NCI-H345 treated with DMSO at 0.1 percent for 48 hours (cell line): ENCODE results near the gene PPP1R3D.
"Not testable (repeated sequence)": the region's sequence is repeated elsewhere in the genome, so short reads cannot be mapped to it uniquely, and the experiment has no call there.

Experiments
- DNase-seq: peaks from one replicate; lab custom pipeline; 2025; ENCODE audit not compliant: unreplicated experiment; lab: John Stamatoyannopoulos, UW

Gene PPP1R3D

GRCh38 chr20:59940129-59940955 is at the start of gene PPP1R3D, which contains the start of gene FAM217B:
PPP1R3D (minus strand) TSS chr20:59940305; CDS start chr20:59939931, 374 bp downstream.
FAM217B (plus strand) TSS chr20:59940389; CDS start chr20:59943944, 3,555 bp downstream.
- peak; percentile 87 for DNase-seq

DNA sequence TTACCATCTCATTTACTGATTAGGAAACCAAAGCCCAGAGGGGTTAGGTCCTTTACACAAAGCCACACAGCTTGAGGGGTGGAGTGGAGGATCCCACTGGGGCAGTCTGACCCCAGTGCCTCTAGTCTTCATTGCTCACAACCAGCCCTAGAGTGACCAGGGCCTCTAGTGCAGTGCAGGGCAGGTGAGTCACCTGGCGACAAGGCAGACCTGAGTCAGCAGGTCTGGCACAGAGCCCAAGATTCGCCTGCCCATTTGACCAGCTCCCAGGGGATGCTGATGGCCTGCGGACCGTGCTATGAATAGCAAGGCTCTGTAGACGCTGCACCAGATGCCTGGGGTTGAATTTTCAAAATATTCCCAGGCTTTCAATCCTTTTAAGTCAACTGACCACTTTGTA is 48.0 kb upstream of the PPP1R3D start:
- DNase-seq = no peak

GRCh38 chr20:59987135-59987534 is 47.0 kb upstream of the PPP1R3D start:
- DNase-seq = no peak

DNA sequence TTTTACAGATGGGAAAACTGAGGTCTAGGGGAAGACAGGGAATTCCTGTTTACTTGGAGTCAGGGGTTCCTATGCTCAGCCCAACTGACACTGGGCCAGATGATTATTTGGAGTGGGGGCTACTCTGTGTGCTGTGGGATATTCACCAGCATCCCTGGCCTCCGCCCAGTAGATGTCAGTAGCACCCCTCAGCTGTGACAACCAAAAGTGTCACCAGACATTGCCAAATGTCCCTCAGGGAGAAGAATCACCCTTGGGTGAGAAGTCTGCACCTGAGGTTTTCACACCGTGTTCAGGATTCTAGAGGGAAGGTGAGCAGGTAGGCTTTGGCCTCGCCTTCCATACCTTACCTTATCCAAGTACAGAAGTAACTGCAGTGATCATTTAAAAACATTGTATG is 45.8 kb upstream of the PPP1R3D start:
- no peak for DNase-seq

DNA sequence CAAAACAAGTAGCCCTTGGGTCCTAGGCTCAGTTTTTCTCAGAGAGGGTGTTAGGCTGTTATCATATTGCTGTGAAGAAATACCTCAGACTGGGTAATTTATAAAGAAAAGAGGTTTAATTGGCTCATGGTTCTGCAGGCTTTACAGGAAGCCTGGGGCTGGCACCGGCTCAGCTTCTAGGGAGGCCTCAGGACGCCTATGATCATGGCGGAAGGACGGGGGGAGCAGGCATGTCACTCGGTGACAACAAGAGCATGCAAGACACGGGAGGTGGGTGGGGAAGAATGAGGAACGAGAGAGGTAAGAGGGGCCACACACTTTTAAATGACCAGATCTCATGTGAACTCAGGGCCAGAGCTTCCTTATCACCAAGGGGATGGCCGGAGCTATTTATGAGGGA is 45.1 kb upstream of the PPP1R3D start:
- DNase-seq = no peak

DNA sequence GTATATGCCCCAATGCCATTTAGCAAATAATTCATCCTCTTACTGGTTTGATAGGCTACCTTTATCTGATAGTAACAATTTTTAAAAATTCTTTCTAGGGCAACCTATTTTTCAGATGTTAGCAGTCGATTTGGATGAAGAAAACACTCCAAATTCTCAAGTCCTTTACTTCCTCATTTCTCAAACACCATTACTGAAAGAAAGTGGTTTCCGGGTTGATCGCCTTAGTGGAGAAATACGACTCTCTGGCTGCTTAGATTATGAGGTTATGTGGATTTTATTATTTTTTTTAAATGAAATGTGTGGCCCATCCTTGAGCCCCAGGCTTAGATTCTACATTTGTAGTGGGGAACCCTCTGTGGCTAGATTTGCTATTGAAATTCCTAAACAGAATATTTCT is 44.4 kb upstream of the PPP1R3D start:
- no peak for DNase-seq

DNA sequence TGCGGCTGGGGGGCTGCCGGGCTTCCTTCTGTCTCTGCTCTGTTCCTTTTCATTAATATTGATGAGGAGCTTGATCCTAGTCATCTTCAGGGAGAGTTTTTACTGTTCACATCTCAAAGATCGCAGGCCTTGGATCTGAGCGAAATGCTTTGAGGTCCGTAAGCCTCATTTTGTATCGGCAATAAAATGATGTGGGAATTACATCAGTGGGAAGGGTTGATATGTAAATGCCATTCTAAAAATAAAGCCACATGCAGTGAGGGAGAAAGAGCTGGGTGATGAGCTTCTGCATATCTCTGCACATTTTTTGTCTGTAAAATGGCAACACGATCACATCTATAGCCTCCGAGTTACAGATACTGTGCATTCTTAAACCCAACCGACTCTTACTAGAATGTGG is 43.0 kb upstream of the PPP1R3D start:
- no peak for DNase-seq

- DNase-seq = no peak
Observed at GRCh38 chr20:59977086-59977485, 37.0 kb upstream of the PPP1R3D start.

GRCh38 chr20:59976156-59976782 is 36.2 kb upstream of the PPP1R3D start:
- DNase-seq = no peak

GRCh38 chr20:59972037-59972801 is 32.1 kb upstream of the PPP1R3D start:
- no peak for DNase-seq

DNA sequence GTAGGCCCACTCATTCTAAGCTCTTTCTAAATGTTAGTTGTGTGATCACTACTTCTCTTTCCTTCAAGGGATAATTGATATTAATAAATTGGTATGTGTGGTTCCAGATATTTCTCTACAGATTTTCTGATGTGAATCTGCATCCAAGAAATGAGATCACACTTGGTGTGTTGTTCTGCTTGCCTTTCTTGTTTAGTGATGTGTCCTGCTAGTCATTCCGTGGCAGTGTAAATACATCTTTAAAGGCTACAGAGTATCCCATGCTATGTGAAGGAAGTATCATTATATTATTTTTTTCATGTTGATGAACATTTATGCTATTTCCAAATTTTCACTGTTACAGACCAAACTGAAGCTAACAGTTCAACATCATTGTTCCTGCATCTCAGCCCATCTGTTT is 31.3 kb upstream of the PPP1R3D start:
- DNase-seq = no peak

GRCh38 chr20:59966428-59966827 is 26.3 kb upstream of the PPP1R3D start:
- DNase-seq = no peak

DNA sequence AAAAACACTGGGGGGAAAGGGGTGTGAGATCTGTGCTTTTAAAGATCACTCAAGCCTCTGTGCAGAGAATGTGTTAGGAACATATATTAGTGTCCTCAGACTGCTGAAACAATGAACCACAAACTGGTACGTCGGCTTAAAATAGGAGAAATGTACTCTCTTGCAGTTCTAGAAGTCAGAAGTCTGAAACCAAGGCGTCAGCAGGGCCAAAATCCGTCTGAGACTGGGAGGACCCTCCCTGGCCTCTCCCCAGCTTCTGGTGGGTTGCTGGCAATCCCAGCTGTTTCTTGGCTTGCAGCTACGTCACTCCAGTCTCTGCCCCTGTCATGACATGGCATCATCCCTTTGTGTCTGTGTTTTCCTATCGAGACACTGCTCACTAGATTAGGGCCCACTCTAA is 22.1 kb upstream of the PPP1R3D start:
- DNase-seq = no peak

GRCh38 chr20:59961423-59961822 is 21.3 kb upstream of the PPP1R3D start:
- no peak for DNase-seq

GRCh38 chr20:59958626-59959025 is 18.5 kb upstream of the PPP1R3D start:
- no peak for DNase-seq

- no peak for DNase-seq
Observed at GRCh38 chr20:59958123-59958522, 18.0 kb upstream of the PPP1R3D start, which contains the start of gene CDH26. CDH26 (plus strand) TSS chr20:59958423; CDS start chr20:59958727, 304 bp downstream.

DNA sequence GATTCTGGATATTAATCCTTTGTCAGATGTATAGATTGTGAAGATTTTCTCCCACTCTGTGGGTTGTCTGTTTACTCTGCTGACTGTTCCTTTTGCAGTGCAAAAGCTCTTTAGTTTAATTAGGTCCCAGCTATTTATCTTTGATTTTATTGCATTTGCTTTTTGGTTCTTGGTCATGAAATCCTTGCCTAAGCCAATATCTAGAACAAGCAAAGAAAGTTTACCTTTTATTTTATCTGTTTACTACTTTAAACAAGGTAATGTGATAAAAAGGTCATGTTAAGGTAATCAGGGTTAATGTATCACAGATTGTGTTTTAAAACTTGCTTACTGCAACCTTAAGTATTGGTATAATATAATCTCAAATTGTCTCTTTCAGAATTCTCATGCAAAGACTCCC is 17.5 kb upstream of the PPP1R3D start:
- DNase-seq = not testable (repeated sequence)

DNA sequence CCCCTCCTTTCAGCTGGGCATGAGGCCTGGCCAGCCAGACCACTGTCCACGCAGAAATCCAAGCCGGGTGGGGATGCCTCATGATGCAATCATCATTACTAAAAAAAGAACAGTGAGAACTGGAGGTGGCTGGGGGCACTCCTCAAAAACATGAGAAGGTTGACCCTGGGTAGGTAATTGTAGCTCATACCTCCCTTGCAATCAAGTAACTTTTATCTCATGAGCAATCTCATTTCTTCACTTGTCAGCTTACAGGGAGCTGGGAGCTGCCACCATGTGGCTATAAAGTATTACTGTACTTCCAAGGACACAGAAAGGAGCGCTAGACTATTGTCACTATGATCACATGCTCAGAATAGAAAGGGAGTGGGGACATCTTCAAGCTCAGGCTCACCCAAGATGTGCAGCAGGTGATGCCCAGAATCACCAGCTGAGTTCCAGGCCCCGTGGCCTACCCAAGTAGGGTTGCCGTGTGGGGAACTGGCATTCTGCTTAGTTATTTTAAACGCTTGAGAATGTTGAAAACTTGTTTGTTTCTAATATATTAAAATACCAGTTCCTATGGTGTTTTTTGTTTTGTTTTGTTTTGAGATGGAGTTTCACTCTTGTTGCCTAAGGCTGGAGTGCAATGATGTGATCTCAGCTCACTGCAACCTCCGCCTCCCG is 15.2 kb upstream of the PPP1R3D start:
- DNase-seq = peak; percentile 1

DNA sequence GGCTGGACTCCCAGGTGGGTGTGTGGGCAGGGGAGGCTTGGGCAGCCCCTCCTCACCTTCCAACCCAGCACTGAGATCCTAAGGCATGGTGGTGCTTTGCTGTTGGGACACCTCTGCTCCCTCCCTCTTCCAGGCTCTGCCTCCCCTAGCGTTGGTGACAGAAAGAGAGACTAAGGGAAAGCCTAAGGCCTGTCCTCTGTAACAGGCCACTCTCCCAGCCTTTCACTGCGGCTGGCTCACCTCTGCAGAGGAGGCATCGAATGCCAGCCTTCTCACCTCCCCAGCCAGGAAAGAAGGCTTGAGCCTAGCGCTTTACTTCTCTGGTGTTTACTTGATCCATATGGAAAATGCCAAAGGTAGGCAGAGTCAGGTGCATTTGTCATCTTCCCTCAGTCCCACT is 14.6 kb upstream of the PPP1R3D start:
- no peak for DNase-seq

GRCh38 chr20:59949911-59950310 is 9.8 kb upstream of the PPP1R3D start:
- no peak for DNase-seq
